Measurements from ENCODE around the gene POLR2A. TPM values are rescaled to one million over a fixed set of nuclear protein-coding genes. Genes with fewer than 3 reads are reported as not detected.
A peak's percentile ranks its signal among the peaks of the same experiment; 100 is the strongest.

Gene POLR2A
- total and polyA plus RNA-seq, 10 of the 15 experiments (the other 5 are each of a cell fraction or from before 2014, with no cell fraction given), result 1.7 to 121 (median 33.4) TPM

DNA sequence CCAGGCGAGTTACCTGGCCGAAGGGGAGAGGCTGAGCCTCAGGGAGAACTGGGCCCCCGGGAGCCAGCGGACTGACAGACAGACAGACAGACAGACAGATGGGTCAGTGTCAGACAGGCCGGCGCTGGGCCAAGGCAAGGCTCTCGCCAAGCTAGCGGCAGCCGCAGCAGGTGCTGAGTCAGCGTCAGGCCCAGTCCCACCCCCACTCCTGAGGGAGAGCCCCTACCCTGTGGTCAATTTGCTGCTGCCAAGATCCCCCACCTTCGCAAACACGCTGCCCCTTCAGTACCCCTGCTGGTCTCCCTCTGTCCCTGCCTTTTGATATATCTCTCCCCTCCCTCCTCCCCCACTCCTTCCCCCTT lies 43.4 kb upstream of the POLR2A start (continued):
- TF ChIP-seq, protein P1, sequence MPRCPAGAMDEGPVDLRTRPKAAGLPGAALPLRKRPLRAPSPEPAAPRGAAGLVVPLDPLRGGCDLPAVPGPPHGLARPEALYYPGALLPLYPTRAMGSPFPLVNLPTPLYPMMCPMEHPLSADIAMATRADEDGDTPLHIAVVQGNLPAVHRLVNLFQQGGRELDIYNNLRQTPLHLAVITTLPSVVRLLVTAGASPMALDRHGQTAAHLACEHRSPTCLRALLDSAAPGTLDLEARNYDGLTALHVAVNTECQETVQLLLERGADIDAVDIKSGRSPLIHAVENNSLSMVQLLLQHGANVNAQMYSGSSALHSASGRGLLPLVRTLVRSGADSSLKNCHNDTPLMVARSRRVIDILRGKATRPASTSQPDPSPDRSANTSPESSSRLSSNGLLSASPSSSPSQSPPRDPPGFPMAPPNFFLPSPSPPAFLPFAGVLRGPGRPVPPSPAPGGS (IDR thresholded peaks at IDR 0.05; ENCODE audit: borderline replicate concordance, insufficient read depth, low read depth, low read length, poor library complexity, severe bottlenecking), result peak; percentile 77
- TF ChIP-seq CTCF (IDR thresholded peaks at IDR 0.05 in 2 of 3, conservative IDR thresholded peaks at IDR 0.05 in 1 of 3; ENCODE audit: control insufficient read depth in 2 of 3, extremely low read depth in 1 of 3, insufficient read depth in 1 of 3, low read depth in 3 of 3, low read length in 3 of 3) (peak in 2 of 3 experiments; percentile 13 to 14; a peak in 2 of 6 replicates), PAX5 (IDR thresholded peaks at IDR 0.05; ENCODE audit: borderline replicate concordance, low read depth, low read length) (peak; percentile 48; the same call in 1 of the 2 replicates), CBFB (IDR thresholded peaks at IDR 0.05; ENCODE audit: low read depth) (peak; percentile 52; the same call in 1 of the 2 replicates), NRF1 (conservative IDR thresholded peaks at IDR 0.05; ENCODE audit: low read depth, low read length) (no peak), NR2F1 (conservative IDR thresholded peaks at IDR 0.05) (0 out of 2 replicates have a peak, but pooled peaks have one; percentile 9), BACH1 (IDR thresholded peaks at IDR 0.05; ENCODE audit: borderline replicate concordance) (peak; percentile 97), SP1 (IDR thresholded peaks at IDR 0.05; ENCODE audit: low read depth, low read length) (peak; percentile 25), TAF1 (IDR thresholded peaks at IDR 0.05; ENCODE audit: borderline replicate concordance, low read depth, low read length) (no peak), EP300 (IDR thresholded peaks at IDR 0.05; ENCODE audit: borderline replicate concordance in 1 of 2, control insufficient read depth in 1 of 2, low read depth in 2 of 2, low read length in 2 of 2) (peak in 1 of 2 experiments; percentile 40; a peak in 1 of 4 replicates), RELA (IDR thresholded peaks at IDR 0.05; ENCODE audit: borderline replicate concordance, partially characterized antibody) (peak; percentile 69), E2F8 (IDR thresholded peaks at IDR 0.05; ENCODE audit: low read depth, partially characterized antibody) (no peak), HDGF (IDR thresholded peaks at IDR 0.05) (0 out of 2 replicates have a peak, but pooled peaks have one; percentile 44), NBN (IDR thresholded peaks at IDR 0.05) (0 out of 2 replicates have a peak, but pooled peaks have one; percentile 66), TCF12 (IDR thresholded peaks at IDR 0.05; ENCODE audit: low read depth, low read length) (peak; percentile 86; the same call in 1 of the 2 replicates), LARP7 (IDR thresholded peaks at IDR 0.05) (peak; percentile 55), POLR2A (IDR thresholded peaks at IDR 0.05; ENCODE audit: low read depth, low read length) (peak; percentile 49; the same call in 1 of the 2 replicates), FOXK2 (IDR thresholded peaks at IDR 0.05) (no peak), SMARCA5 (IDR thresholded peaks at IDR 0.05) (no peak), ZNF384 (IDR thresholded peaks at IDR 0.05; ENCODE audit: borderline replicate concordance, low read depth, low read length) (no peak), MEF2B (IDR thresholded peaks at IDR 0.05; ENCODE audit: partially characterized antibody, poor library complexity, severe bottlenecking) (no peak)
- TF ChIP-seq, protein P2, sequence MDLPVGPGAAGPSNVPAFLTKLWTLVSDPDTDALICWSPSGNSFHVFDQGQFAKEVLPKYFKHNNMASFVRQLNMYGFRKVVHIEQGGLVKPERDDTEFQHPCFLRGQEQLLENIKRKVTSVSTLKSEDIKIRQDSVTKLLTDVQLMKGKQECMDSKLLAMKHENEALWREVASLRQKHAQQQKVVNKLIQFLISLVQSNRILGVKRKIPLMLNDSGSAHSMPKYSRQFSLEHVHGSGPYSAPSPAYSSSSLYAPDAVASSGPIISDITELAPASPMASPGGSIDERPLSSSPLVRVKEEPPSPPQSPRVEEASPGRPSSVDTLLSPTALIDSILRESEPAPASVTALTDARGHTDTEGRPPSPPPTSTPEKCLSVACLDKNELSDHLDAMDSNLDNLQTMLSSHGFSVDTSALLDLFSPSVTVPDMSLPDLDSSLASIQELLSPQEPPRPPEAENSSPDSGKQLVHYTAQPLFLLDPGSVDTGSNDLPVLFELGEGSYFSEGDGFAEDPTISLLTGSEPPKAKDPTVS (IDR thresholded peaks at IDR 0.05; ENCODE audit: low read depth, low read length), result no peak
- TF ChIP-seq, protein P3, sequence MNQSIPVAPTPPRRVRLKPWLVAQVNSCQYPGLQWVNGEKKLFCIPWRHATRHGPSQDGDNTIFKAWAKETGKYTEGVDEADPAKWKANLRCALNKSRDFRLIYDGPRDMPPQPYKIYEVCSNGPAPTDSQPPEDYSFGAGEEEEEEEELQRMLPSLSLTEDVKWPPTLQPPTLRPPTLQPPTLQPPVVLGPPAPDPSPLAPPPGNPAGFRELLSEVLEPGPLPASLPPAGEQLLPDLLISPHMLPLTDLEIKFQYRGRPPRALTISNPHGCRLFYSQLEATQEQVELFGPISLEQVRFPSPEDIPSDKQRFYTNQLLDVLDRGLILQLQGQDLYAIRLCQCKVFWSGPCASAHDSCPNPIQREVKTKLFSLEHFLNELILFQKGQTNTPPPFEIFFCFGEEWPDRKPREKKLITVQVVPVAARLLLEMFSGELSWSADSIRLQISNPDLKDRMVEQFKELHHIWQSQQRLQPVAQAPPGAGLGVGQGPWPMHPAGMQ (IDR thresholded peaks at IDR 0.05; ENCODE audit: borderline replicate concordance), result no peak

Data from GM12878 (cell line).